Measurements from ENCODE around the gene NELFCD. TPM values are rescaled to one million over a fixed set of nuclear protein-coding genes. Genes with fewer than 3 reads are reported as not detected.

Gene NELFCD
- polyA plus RNA-seq, 1 donor (not counting 4 experiments of a cell fraction or from before 2014, with no cell fraction given): 68.5 TPM

- dilution Hi-C loops (cut with MboI; ENCODE audit: extremely low pct_ligation_motif_present, low sequenced_read_pairs): no loop called here
- Histone ChIP-seq H2AFZ (ENCODE audit: control insufficient read depth, low read length) (no peak overlapping the region), H3K4me3 (ENCODE audit: control insufficient read depth in 2 of 3, extremely low read depth in 1 of 3, insufficient read depth in 2 of 3, low read depth in 1 of 3, low read length in 3 of 3) (no peak overlapping the region), H3K79me2 (ENCODE audit: control insufficient read depth, insufficient read depth, low read length) (no peaks in the 10 kb centered on the region), H3K27me3 (ENCODE audit: control insufficient read depth, extremely low read depth, insufficient read depth, low read length) (no peaks in the 10 kb centered on the region), H3K27ac (ENCODE audit: control insufficient read depth, insufficient read depth, low read length) (no peak overlapping the region), H3K9me3 (ENCODE audit: control insufficient read depth, low read depth, low read length) (no peaks in the 10 kb centered on the region), H3K9me1 (ENCODE audit: control insufficient read depth, extremely low read depth, insufficient read depth, low read length) (no peaks in the 10 kb centered on the region), H3K36me3 (ENCODE audit: control insufficient read depth in 2 of 2, extremely low read depth in 1 of 2, insufficient read depth in 2 of 2, low read length in 2 of 2) (no peaks in the 10 kb centered on the region), H3K4me2 (ENCODE audit: control insufficient read depth, extremely low read depth, insufficient read depth, low read depth, low read length) (no peak overlapping the region), H4K20me1 (ENCODE audit: control insufficient read depth, extremely low read depth, insufficient read depth, low read length) (no peaks in the 10 kb centered on the region), H3K4me1 (ENCODE audit: control insufficient read depth, extremely low read depth, insufficient read depth, low read length) (no peaks in the 10 kb centered on the region), H3K9ac (ENCODE audit: control insufficient read depth, extremely low read depth, insufficient read depth, low read length) (no peak overlapping the region)
- FAIRE-seq: no peak
- DNase-seq (ENCODE audit: low read depth, low spot score): no peak
- no peak for TF ChIP-seq EZH2 (IDR thresholded peaks at IDR 0.05; ENCODE audit: low read length)
Measured at GRCh38 chr20:58976061-58976730, 4.9 kb upstream of the NELFCD start.

- DNase-seq (ENCODE audit: low read depth, low spot score) (no peak), FAIRE-seq (no peak)
- Histone ChIP-seq H3K9ac (ENCODE audit: control insufficient read depth, extremely low read depth, insufficient read depth, low read length) (no peak overlapping the region), H3K27ac (ENCODE audit: control insufficient read depth, insufficient read depth, low read length) (no peak overlapping the region), H2AFZ (ENCODE audit: control insufficient read depth, low read length) (no peak overlapping the region), H3K4me3 (ENCODE audit: control insufficient read depth in 2 of 3, extremely low read depth in 1 of 3, insufficient read depth in 2 of 3, low read depth in 1 of 3, low read length in 3 of 3) (no peak overlapping the region), H3K9me3 (ENCODE audit: control insufficient read depth, low read depth, low read length) (no peaks in the 10 kb centered on the region), H3K9me1 (ENCODE audit: control insufficient read depth, extremely low read depth, insufficient read depth, low read length) (no peaks in the 10 kb centered on the region), H3K79me2 (ENCODE audit: control insufficient read depth, insufficient read depth, low read length) (peaks cover 21% of the 10 kb centered on the region), H3K27me3 (ENCODE audit: control insufficient read depth, extremely low read depth, insufficient read depth, low read length) (no peaks in the 10 kb centered on the region), H3K36me3 (ENCODE audit: control insufficient read depth in 2 of 2, extremely low read depth in 1 of 2, insufficient read depth in 2 of 2, low read length in 2 of 2) (no peaks in the 10 kb centered on the region), H4K20me1 (ENCODE audit: control insufficient read depth, extremely low read depth, insufficient read depth, low read length) (no peaks in the 10 kb centered on the region), H3K4me1 (ENCODE audit: control insufficient read depth, extremely low read depth, insufficient read depth, low read length) (peaks cover 6% of the 10 kb centered on the region), H3K4me2 (ENCODE audit: control insufficient read depth, extremely low read depth, insufficient read depth, low read depth, low read length) (no peak overlapping the region)
- TF ChIP-seq EZH2 (IDR thresholded peaks at IDR 0.05; ENCODE audit: low read length) (no peak), CTCF (optimal IDR thresholded peaks at IDR 0.05 in 1 of 3, IDR thresholded peaks at IDR 0.05 in 1 of 3, conservative IDR thresholded peaks at IDR 0.05 in 1 of 3; ENCODE audit: extremely low read depth in 1 of 3, insufficient read depth in 2 of 3, low read length in 3 of 3) (no peak)
- dilution Hi-C loops (cut with MboI; ENCODE audit: extremely low pct_ligation_motif_present, low sequenced_read_pairs): no loop called here
Measured at GRCh38 chr20:58978351-58979190, 2.5 kb upstream of the NELFCD start.

Data from keratinocyte (primary cell).